ENCODE data around the gene LRP6. TPM values are rescaled to one million over a fixed set of nuclear protein-coding genes. Genes with fewer than 3 reads are reported as not detected.

The LRP6 gene
- total RNA-seq, 1 donor from 2014 or later = 71.0 TPM

DNA sequence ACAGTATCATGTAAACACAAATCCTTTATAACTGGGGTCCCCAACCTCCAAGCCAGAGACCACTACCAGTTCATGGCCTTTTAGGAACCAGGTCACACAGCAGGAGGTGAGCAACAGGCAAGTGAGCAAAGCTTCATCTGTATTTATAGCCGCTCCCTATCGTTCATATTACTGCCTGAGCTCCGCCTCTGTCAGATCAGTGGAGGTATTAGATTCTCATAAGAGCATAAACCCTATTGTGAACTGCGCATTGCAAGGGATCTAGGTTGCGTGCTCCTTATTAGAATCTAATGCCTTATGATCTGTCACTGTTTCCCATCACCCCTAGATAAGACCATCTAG, 49.9 kb downstream of the LRP6 start:
- intact Hi-C loops (cut with DNase I) = no loop called here
- no peak for DNase-seq (ENCODE audit: extremely low spot score in 2 of 2)
- no peaks in the 10 kb centered on the region for H3K27me3 ChIP-seq
- TF ChIP-seq, protein P1, sequence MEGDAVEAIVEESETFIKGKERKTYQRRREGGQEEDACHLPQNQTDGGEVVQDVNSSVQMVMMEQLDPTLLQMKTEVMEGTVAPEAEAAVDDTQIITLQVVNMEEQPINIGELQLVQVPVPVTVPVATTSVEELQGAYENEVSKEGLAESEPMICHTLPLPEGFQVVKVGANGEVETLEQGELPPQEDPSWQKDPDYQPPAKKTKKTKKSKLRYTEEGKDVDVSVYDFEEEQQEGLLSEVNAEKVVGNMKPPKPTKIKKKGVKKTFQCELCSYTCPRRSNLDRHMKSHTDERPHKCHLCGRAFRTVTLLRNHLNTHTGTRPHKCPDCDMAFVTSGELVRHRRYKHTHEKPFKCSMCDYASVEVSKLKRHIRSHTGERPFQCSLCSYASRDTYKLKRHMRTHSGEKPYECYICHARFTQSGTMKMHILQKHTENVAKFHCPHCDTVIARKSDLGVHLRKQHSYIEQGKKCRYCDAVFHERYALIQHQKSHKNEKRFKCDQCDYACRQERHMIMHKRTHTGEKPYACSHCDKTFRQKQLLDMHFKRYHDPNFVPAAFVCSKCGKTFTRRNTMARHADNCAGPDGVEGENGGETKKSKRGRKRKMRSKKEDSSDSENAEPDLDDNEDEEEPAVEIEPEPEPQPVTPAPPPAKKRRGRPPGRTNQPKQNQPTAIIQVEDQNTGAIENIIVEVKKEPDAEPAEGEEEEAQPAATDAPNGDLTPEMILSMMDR (IDR thresholded peaks at IDR 0.05) = no peak
- no peak for TF ChIP-seq POLR2AphosphoS5 (IDR thresholded peaks at IDR 0.05; ENCODE audit: insufficient read depth in 1 of 2, low read depth in 1 of 2)
- no peak for TF ChIP-seq POLR2A (IDR thresholded peaks at IDR 0.05)
- H3K4me3 ChIP-seq = no peak overlapping the region
- no peaks in the 10 kb centered on the region for H3K36me3 ChIP-seq
- peaks cover 47% of the 10 kb centered on the region for H3K4me1 ChIP-seq
- H3K27ac ChIP-seq = peak overlapping the region; percentile 25
- no peaks in the 10 kb centered on the region for H3K9me3 ChIP-seq

DNA sequence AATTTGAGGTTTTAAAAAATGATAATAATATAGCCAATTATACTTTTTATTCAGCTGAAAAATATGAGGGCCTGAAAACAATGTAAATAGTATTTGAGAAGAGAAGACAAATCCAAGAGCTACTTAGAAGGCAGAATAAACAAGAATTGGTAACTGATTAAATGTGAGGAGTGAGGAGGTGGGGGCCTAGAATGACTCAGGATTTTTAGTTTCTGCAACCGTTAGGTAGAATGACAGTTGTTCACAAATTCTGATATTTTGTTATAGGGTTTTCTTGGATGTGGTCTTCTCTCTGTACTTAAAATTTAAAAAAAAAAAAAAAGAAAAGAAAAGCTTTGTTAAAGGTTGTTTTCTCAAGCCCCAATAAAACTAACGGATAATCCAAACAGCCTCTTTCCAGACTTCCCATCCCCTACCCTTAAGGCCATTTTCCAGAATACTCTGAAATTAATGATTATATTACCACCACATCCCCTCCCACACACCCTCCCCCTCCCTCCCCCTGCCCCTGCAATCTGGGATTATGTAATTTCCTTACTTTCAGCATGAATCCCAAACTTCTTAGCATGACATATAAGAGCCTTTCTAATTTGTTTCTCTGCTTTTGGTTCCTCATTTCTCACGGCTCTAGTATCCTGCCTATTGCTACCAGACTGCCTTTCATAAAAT, 50.4 kb downstream of the LRP6 start:
- Histone ChIP-seq H3K9me3 (no peaks in the 10 kb centered on the region), H3K27ac (peak overlapping the region; percentile 25), H3K4me3 (no peak overlapping the region), H3K27me3 (no peaks in the 10 kb centered on the region), H3K4me1 (peaks cover 44% of the 10 kb centered on the region), H3K36me3 (no peaks in the 10 kb centered on the region)
- intact Hi-C loops (cut with DNase I) = no loop called here
- TF ChIP-seq, protein P1 (IDR thresholded peaks at IDR 0.05) = no peak
- TF ChIP-seq POLR2AphosphoS5 (IDR thresholded peaks at IDR 0.05; ENCODE audit: insufficient read depth in 1 of 2, low read depth in 1 of 2) = no peak
- TF ChIP-seq POLR2A (IDR thresholded peaks at IDR 0.05) = no peak
- DNase-seq (ENCODE audit: extremely low spot score in 2 of 2) = no peak

DNA sequence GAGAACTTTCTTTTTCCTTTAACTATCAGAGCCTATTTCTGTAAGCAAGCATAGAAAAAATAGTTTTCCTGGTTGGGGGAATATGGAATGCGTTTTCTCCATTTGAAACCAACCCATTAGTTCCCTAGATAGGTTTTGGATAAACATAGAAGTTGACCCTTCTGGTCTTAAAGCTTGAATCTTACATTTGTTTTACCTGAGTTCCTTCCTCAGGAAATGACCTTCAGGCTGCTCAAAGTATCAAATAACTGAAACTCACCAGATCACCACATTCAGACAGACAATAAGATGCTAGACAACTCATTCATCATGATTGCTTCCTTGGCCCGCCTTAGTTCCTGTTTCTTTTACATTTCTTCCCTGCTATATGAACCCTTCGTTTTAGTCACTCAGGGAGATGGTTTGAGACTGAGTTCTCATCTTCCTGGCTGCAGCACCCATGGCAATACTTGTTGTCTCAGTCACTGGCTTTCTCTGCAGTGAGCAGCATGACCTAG, 52.2 kb downstream of the LRP6 start:
- no peaks in the 10 kb centered on the region for H3K27me3 ChIP-seq
- no peaks in the 10 kb centered on the region for H3K36me3 ChIP-seq
- peaks cover 34% of the 10 kb centered on the region for H3K4me1 ChIP-seq
- intact Hi-C loops (cut with DNase I) = no loop called here
- H3K4me3 ChIP-seq = no peak overlapping the region
- no peak for DNase-seq (ENCODE audit: extremely low spot score in 2 of 2)
- TF ChIP-seq POLR2A (IDR thresholded peaks at IDR 0.05) = no peak
- no peak for TF ChIP-seq POLR2AphosphoS5 (IDR thresholded peaks at IDR 0.05; ENCODE audit: insufficient read depth in 1 of 2, low read depth in 1 of 2)
- TF ChIP-seq, protein P1 (IDR thresholded peaks at IDR 0.05) = no peak
- no peaks in the 10 kb centered on the region for H3K9me3 ChIP-seq
- H3K27ac ChIP-seq = peak overlapping the region; percentile 52

GRCh38 chr12:12214201-12214600, 52.6 kb downstream of the LRP6 start:
- Histone ChIP-seq H3K36me3 (no peaks in the 10 kb centered on the region), H3K9me3 (no peaks in the 10 kb centered on the region), H3K27me3 (no peaks in the 10 kb centered on the region), H3K27ac (peak overlapping the region; percentile 52), H3K4me1 (peaks cover 34% of the 10 kb centered on the region), H3K4me3 (no peak overlapping the region)
- intact Hi-C loops (cut with DNase I) = no loop called here
- no peak for TF ChIP-seq POLR2AphosphoS5 (IDR thresholded peaks at IDR 0.05; ENCODE audit: insufficient read depth in 1 of 2, low read depth in 1 of 2)
- TF ChIP-seq POLR2A (IDR thresholded peaks at IDR 0.05) = no peak
- TF ChIP-seq, protein P1 (IDR thresholded peaks at IDR 0.05) = no peak
- DNase-seq (ENCODE audit: extremely low spot score in 2 of 2) = no peak

GRCh38 chr12:12212769-12213168, 54.1 kb downstream of the LRP6 start:
- Histone ChIP-seq H3K4me3 (no peak overlapping the region), H3K27ac (no peak overlapping the region), H3K9me3 (no peaks in the 10 kb centered on the region), H3K36me3 (no peaks in the 10 kb centered on the region), H3K27me3 (no peaks in the 10 kb centered on the region), H3K4me1 (peaks cover 34% of the 10 kb centered on the region)
- intact Hi-C loops (cut with DNase I) = no loop called here
- TF ChIP-seq, protein P1 (IDR thresholded peaks at IDR 0.05) = no peak
- TF ChIP-seq POLR2AphosphoS5 (IDR thresholded peaks at IDR 0.05; ENCODE audit: insufficient read depth in 1 of 2, low read depth in 1 of 2) (no peak), POLR2A (IDR thresholded peaks at IDR 0.05) (no peak)
- DNase-seq (ENCODE audit: extremely low spot score in 2 of 2) = no peak
